ENCODE data around the gene HAT1.

Gene HAT1

GRCh38 chr2:171913517-171913916 is 8.7 kb upstream of the HAT1 start:
- no peak for DNase-seq (ENCODE audit: low read depth)
- TF ChIP-seq CTCF (IDR thresholded peaks at IDR 0.05; ENCODE audit: control insufficient read depth, insufficient read depth, low read depth, low read length, missing control alignments), result no peak
- H3K4me3 ChIP-seq (ENCODE audit: control insufficient read depth, low read depth, low read length), result no peak overlapping the region

- H3K4me3 ChIP-seq (ENCODE audit: control insufficient read depth, low read depth, low read length), result no peak overlapping the region
- no peak for TF ChIP-seq CTCF (IDR thresholded peaks at IDR 0.05; ENCODE audit: control insufficient read depth, insufficient read depth, low read depth, low read length, missing control alignments)
- DNase-seq (ENCODE audit: low read depth), result no peak
These were observed 2.8 kb upstream of the HAT1 start for GRCh38 chr2:171919453-171919852.

- no peak for DNase-seq (ENCODE audit: low read depth)
- H3K4me3 ChIP-seq (ENCODE audit: control insufficient read depth, low read depth, low read length), result peak overlapping the region; percentile 87
- no peak for TF ChIP-seq CTCF (IDR thresholded peaks at IDR 0.05; ENCODE audit: control insufficient read depth, insufficient read depth, low read depth, low read length, missing control alignments)
These were observed 361 bp upstream of the HAT1 start for GRCh38 chr2:171921970-171922229.

- peak overlapping the region; percentile 87 for H3K4me3 ChIP-seq (ENCODE audit: control insufficient read depth, low read depth, low read length)
- peak; percentile 18 for DNase-seq (ENCODE audit: low read depth)
- TF ChIP-seq CTCF (IDR thresholded peaks at IDR 0.05; ENCODE audit: control insufficient read depth, insufficient read depth, low read depth, low read length, missing control alignments), result no peak
These were observed 945 bp downstream of the HAT1 start for GRCh38 chr2:171923206-171923605.

GRCh38 chr2:171924170-171924942 is 2.1 kb downstream of the HAT1 start:
- no peak for TF ChIP-seq CTCF (IDR thresholded peaks at IDR 0.05; ENCODE audit: control insufficient read depth, insufficient read depth, low read depth, low read length, missing control alignments)
- no peak overlapping the region for H3K4me3 ChIP-seq (ENCODE audit: control insufficient read depth, low read depth, low read length)
- no peak for DNase-seq (ENCODE audit: low read depth)

GRCh38 chr2:171930385-171930784 is 8.1 kb downstream of the HAT1 start:
- H3K4me3 ChIP-seq (ENCODE audit: control insufficient read depth, low read depth, low read length), result no peak overlapping the region
- no peak for TF ChIP-seq CTCF (IDR thresholded peaks at IDR 0.05; ENCODE audit: control insufficient read depth, insufficient read depth, low read depth, low read length, missing control alignments)
- no peak for DNase-seq (ENCODE audit: low read depth)
